Cardiac fibroblast (primary cell): ENCODE data around the gene RSPH9.

Experiments used
- DNase-seq, 2 donors: peaks; one replicate each; pipeline versions ENCODE4 v3.0.0 to v3.0.0-alpha.2; 2010; ENCODE audit warnings: low read depth in 2 of 2
- H3K4me3 ChIP-seq, 2 donors: replicated peaks in 1 of 2; 1 replicate in 1 of 2; 2 replicates in 1 of 2; pipeline ENCODE4 v1.5.1; 2011; ENCODE audit warnings: low read depth in 2 of 2, low read length in 2 of 2, mild to moderate bottlenecking in 2 of 2, moderate library complexity in 1 of 2
- TF ChIP-seq, protein P1 (sequence below): IDR thresholded peaks from one replicate; pipeline ENCODE4 v1.5.1; 2011; ENCODE audit warnings: low read depth, mild to moderate bottlenecking, low read length, inconsistent platforms

RSPH9 gene

DNA sequence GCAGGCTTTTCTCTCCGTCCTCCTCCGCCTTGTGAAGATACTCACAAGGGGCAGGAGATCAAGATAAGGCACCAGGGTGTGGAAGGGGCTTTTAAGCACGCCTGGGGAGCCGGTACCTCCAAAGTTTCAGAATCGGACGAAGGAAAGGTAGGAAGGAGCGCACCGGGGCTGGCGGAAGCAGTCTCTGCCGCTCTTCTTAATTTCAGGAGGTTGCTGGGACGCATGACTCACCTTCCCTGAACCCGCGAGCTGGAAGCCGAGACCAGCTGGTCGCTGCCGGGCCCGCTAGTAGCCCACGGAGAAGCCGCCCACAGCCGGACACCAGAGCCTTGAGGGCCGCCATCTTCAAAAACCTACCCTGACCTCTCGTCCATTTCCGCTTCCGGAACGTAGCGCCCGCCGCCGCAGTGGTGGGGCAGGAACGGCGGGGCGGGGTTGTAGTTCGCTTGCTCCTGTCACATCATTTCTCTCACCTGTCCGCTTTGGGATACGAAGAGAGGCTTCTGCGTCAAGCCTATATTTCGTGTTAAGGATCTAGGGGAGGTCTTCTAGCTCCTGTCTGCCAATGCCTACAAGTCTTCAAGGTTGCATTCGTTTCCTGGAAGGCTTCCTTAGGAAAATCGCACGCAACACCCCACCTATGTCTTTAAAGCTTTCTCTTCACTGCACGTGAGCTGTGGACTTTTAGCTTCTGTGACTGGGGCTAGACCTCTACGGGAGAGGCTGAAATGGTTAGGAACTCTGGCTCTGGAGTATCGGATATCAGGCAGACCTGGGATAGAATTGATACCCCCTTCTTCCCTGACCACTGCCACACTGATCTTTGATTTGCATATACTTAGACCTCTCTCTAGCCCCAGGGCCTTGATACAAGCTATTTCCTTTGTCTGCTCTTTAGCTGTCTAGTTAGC is 42.9 kb downstream of the RSPH9 start, which contains the start of gene MRPS18A:
MRPS18A (minus strand) TSS at position 355 of the 911 bp plus-strand sequence; CDS start at position 343, 12 bp downstream.
- peak; percentile 75 for DNase-seq
- TF ChIP-seq, protein P1, sequence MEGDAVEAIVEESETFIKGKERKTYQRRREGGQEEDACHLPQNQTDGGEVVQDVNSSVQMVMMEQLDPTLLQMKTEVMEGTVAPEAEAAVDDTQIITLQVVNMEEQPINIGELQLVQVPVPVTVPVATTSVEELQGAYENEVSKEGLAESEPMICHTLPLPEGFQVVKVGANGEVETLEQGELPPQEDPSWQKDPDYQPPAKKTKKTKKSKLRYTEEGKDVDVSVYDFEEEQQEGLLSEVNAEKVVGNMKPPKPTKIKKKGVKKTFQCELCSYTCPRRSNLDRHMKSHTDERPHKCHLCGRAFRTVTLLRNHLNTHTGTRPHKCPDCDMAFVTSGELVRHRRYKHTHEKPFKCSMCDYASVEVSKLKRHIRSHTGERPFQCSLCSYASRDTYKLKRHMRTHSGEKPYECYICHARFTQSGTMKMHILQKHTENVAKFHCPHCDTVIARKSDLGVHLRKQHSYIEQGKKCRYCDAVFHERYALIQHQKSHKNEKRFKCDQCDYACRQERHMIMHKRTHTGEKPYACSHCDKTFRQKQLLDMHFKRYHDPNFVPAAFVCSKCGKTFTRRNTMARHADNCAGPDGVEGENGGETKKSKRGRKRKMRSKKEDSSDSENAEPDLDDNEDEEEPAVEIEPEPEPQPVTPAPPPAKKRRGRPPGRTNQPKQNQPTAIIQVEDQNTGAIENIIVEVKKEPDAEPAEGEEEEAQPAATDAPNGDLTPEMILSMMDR, result no peak
- H3K4me3 ChIP-seq, result peak within 1 kb of the TSS; percentile 65 to 90

DNA sequence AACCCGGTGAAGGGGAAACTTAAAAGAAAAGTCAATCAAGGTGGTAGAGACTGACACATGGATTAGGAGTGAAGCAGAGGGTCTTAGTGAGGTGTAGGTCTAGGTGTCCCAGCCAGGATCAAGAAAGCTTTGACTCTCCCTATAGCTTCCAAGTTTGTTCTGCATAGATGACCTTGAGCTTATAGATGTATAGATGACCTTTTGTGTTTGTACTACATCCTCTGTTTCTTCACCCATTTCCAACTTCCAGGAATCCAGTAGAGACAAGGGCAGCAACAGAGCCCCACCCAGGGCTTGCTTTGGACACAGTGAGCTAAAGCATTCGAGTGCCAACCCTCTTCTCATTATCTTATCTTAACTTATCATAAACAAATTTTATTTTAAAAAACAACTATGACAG is 44.6 kb downstream of the RSPH9 start:
- TF ChIP-seq, protein P1, result no peak
- H3K4me3 ChIP-seq, result no peak overlapping the region

DNA sequence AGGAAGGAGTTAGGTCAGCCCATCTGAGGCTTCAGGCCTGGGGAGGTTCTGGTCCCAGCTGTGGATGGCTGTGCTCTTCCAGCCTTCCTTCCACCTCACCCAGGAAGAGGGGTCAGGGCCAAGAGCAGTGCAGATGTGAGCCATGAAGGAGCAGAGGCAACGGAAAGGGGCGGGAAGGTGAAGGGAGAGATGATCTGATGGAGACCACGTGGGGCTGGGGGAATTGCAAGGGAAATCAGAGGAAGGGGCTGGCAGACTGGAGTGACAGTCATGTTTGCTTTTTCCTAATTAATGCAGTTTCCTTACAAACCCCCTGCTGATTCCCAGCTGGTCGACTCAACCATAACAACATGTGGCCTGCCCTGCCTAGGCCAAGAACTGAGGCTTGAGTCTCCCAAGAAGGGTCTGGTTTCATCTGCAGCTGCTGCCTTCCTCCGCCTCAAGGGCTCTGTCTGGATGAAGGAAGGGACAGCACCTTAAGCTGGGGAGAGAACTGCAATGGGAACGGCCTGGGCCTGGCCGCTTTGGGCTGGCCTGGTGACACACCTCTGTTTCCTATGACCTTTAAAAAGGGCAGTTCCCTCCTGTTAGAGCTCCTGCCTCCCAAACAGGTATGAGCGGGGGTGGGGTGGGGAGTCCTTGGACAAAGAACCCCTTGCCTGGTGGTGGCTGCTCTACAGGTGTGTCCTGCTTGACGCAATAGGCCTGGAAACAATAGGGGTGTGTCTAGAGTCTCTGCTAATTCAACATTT is 50.6 kb downstream of the RSPH9 start:
- TF ChIP-seq, protein P1, result no peak
- DNase-seq, result no peak
- no peak overlapping the region for H3K4me3 ChIP-seq

More for the DNA sequence above, 44.6 kb downstream of the RSPH9 start:
- DNase-seq, result no peak

DNA sequence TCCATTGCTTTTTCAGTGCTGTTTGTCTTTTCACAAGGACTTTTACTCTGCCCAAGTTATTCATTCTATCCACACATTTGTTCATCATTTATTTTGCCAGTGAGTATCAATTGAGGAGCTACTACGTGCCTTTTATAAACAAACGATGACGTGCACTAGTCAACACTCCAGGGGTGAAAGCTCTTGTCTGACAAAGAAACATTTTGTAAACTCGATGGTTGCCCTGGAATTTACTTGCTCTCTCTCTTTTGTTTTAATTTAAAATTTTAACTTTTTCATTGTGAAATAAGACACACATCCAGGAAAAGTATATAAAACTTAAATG is 51.1 kb downstream of the RSPH9 start:
- H3K4me3 ChIP-seq, result no peak overlapping the region
- TF ChIP-seq, protein P1, result no peak
- no peak for DNase-seq

DNA sequence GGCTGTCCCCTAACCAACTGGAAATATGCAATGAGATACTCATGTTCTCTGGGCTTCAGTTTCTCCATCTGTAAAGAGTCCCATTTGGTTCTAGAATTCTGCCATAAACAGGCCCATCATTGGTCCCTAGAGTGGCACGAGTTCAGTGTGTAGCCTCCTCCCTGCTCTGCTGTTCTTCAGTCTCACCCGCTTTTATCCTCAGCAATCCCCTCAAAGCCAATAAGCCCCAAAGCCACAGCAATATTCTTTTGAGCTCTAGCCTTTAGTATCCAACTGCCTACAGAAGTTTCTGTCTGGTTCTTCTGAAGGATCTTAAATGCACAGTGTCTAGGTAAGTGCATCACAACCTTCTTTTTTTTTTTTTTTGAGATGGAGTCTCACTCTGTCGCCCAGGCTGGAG is 52.6 kb downstream of the RSPH9 start:
- no peak overlapping the region for H3K4me3 ChIP-seq
- TF ChIP-seq, protein P1, result no peak
- DNase-seq, result no peak

DNA sequence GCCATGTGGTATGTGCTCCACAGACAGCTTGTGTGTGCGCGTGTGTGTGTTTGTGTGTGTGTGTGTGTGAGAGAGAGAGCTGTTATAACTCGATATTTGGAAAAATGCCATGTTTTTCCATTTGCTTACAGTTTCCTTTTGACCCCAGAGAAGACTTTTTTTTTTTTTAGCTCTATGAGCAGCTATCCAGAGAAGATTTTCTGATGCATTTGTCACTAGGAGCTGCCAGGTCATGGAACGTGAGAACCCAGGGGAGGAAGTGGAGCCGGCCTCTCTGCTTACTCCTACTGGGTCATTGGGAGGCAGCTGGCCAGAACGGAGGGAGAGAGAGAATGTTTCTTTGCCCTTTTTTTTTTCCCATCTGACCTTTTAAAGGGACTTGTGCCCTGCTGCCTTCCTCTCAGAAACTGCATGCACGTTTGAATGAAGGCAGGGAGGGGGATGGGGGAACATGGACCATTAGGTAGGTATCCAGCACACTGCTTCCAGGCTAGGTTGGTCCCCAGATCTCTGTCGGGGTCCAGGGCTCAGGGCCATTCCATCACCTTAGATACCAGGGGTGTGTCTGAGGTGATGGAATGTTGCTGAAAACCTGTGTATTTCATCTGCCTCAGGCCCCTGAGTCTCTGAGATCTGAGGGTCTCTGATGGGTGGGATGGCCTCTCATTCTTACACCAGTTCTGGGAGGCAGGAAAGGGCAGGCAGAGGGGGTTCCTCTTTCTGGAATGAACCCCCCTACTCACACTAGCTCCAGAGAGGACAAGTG is 53.9 kb downstream of the RSPH9 start:
- TF ChIP-seq, protein P1, result no peak
- DNase-seq, result peak; percentile 65 to 85

More for the DNA sequence above, 53.9 kb downstream of the RSPH9 start:
- no peak overlapping the region for H3K4me3 ChIP-seq
